ENCODE measurements around the gene HAGH.

Gene HAGH

DNA sequence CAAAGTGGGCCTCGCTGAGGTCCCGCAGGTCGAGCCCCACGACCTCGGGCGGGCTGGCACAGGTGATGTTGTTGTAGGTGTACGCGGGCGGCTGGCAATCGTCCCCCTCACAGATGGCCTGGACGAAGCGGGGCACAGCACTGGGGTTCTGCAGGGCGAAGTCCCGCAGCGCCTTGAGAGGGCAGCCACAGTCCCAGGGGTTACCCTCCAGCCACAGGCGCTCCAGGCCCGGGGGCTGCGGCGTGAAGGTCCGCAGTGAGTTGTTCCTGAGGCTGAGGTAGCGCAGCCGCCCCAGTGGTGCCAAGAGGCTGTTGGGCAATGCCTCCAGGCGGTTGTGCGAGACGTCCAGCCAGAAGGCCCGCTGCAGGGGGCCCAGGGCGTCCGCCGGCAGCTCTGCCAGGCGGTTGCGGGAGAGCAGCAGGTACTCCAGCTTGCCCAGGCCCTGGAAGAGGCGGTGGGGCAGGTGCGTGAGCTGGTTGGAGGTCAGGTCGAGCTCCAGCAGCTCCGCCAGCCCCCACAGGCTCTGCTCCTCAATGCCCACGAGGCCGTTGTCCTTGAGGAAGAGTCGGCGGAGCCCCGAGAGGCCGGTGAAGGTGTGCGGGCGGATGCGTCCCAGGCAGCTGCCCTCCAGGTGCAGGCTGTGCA, 35.9 kb downstream of the HAGH start:
- peak; percentile 63 for DNase-seq (ENCODE audit: low spot score)
- H3K36me3 ChIP-seq (ENCODE audit: low read depth): peaks cover 25% of the 10 kb centered on the region
- no peak for TF ChIP-seq CTCF (IDR thresholded peaks at IDR 0.05; ENCODE audit: poor library complexity, severe bottlenecking)
- H3K27me3 ChIP-seq (ENCODE audit: insufficient read depth, poor library complexity, severe bottlenecking): no peaks in the 10 kb centered on the region
- no peaks in the 10 kb centered on the region for H3K4me1 ChIP-seq (ENCODE audit: insufficient read depth, poor library complexity, severe bottlenecking)
- H3K9me3 ChIP-seq (ENCODE audit: severe bottlenecking): no peaks in the 10 kb centered on the region
- no peak for ATAC-seq (ENCODE audit: low read depth)
- H3K4me3 ChIP-seq (ENCODE audit: severe bottlenecking): no peak overlapping the region
- H3K27ac ChIP-seq (ENCODE audit: poor library complexity, severe bottlenecking): no peak overlapping the region

DNA sequence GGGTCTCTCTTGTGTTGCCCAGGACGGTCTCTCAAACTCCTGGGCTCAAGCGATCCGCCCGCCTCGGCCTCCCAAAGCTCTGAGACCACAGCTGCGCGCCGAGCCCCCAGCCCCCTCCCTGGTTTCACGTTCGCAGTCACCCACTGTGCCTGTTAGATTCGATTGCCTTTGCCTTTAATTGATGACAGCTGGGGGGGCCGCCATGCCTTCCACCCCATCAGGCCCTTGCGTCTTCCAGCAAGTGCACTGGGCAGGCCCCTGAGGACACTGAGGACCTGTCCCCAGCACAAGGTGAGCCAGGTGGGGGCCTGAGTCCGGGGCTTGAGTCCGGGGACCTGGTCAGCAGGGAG, 36.4 kb downstream of the HAGH start:
- Histone ChIP-seq H3K27ac (ENCODE audit: poor library complexity, severe bottlenecking) (no peak overlapping the region), H3K27me3 (ENCODE audit: insufficient read depth, poor library complexity, severe bottlenecking) (no peaks in the 10 kb centered on the region), H3K9me3 (ENCODE audit: severe bottlenecking) (no peaks in the 10 kb centered on the region), H3K4me1 (ENCODE audit: insufficient read depth, poor library complexity, severe bottlenecking) (no peaks in the 10 kb centered on the region), H3K4me3 (ENCODE audit: severe bottlenecking) (no peak overlapping the region), H3K36me3 (ENCODE audit: low read depth) (peaks cover 26% of the 10 kb centered on the region)
- TF ChIP-seq CTCF (IDR thresholded peaks at IDR 0.05; ENCODE audit: poor library complexity, severe bottlenecking): no peak
- ATAC-seq (ENCODE audit: low read depth): no peak
- no peak for DNase-seq (ENCODE audit: low spot score)

DNA sequence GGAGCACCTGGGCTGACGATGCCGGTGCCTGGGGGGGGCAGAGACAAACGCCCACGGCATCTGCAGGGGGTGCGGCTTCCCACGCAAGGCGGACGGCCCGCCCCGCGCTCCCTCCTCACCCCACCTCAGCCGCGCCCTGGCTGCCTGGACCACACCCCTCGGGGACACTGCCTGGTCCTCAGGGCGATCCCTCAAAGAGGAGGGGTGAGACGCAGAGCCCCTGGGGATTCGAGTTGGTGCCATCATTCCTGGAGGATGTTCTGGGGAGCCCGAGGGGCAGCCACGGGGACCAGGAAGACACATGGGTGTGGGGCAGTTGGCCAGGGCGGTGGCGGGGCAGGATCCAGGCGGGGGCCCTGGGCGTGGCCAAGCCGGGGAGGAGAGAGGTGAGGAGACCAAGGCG, 37.0 kb downstream of the HAGH start:
- no peak for TF ChIP-seq CTCF (IDR thresholded peaks at IDR 0.05; ENCODE audit: poor library complexity, severe bottlenecking)
- H3K9me3 ChIP-seq (ENCODE audit: severe bottlenecking): no peaks in the 10 kb centered on the region
- H3K27me3 ChIP-seq (ENCODE audit: insufficient read depth, poor library complexity, severe bottlenecking): no peaks in the 10 kb centered on the region
- no peak overlapping the region for H3K4me3 ChIP-seq (ENCODE audit: severe bottlenecking)
- DNase-seq (ENCODE audit: low spot score): peak; percentile 57
- H3K36me3 ChIP-seq (ENCODE audit: low read depth): peaks cover 31% of the 10 kb centered on the region
- no peaks in the 10 kb centered on the region for H3K4me1 ChIP-seq (ENCODE audit: insufficient read depth, poor library complexity, severe bottlenecking)
- no peak for ATAC-seq (ENCODE audit: low read depth)
- no peak overlapping the region for H3K27ac ChIP-seq (ENCODE audit: poor library complexity, severe bottlenecking)

DNA sequence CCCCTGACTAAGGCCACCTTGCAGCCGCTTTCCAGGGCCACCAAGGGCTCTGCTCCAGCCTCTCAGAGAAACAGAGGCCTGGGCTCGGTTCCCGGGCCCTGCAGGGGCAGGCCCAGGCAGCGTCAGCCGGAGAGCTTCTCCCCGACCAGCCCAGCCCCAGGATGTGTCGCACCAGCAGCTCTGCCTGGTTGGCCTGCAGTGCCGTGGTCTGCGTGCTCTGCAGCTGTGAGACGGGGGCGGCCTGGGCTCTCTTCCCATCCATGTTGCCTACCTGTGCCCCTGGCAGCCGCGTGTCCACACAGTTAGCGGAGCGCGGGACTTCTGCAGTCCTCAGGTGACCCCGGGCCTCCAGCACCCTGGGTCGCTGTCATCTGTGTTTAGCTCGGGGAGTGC, 37.9 kb downstream of the HAGH start:
- Histone ChIP-seq H3K4me1 (ENCODE audit: insufficient read depth, poor library complexity, severe bottlenecking) (peaks cover 6% of the 10 kb centered on the region), H3K27me3 (ENCODE audit: insufficient read depth, poor library complexity, severe bottlenecking) (no peaks in the 10 kb centered on the region), H3K9me3 (ENCODE audit: severe bottlenecking) (no peaks in the 10 kb centered on the region), H3K4me3 (ENCODE audit: severe bottlenecking) (no peak overlapping the region), H3K36me3 (ENCODE audit: low read depth) (peaks cover 37% of the 10 kb centered on the region), H3K27ac (ENCODE audit: poor library complexity, severe bottlenecking) (no peak overlapping the region)
- no peak for TF ChIP-seq CTCF (IDR thresholded peaks at IDR 0.05; ENCODE audit: poor library complexity, severe bottlenecking)
- peak; percentile 64 for DNase-seq (ENCODE audit: low spot score)
- no peak for ATAC-seq (ENCODE audit: low read depth)

DNA sequence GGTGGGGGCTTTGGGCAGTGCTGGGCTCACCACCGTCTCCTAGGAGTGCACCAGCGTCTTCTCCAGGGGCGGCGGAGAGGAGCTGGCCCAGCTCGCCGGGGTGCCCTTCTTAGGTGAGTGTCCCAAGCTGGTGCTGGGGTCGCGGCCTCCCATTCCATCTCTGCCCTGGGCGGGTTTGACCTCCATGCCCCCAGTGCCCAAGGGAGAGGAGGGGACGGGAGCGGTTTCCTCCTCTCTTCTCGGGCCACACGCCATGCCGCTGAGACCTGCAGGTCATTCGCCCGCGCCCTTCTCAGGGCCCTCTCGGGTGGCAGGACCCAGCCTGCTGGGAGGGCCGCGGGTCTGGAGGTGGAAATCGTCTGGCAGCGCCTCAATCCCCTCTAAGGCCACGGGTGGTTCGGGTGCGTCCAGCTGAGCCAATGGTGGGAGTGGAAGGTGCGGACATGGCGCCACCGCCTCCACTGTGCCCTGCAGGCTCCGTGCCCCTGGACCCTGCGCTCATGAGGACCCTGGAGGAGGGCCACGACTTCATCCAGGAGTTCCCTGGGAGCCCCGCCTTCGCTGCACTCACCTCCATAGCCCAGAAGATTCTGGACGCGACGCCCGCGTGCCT, 38.4 kb downstream of the HAGH start:
- peaks cover 37% of the 10 kb centered on the region for H3K36me3 ChIP-seq (ENCODE audit: low read depth)
- no peaks in the 10 kb centered on the region for H3K27me3 ChIP-seq (ENCODE audit: insufficient read depth, poor library complexity, severe bottlenecking)
- no peaks in the 10 kb centered on the region for H3K9me3 ChIP-seq (ENCODE audit: severe bottlenecking)
- H3K4me3 ChIP-seq (ENCODE audit: severe bottlenecking): no peak overlapping the region
- ATAC-seq (ENCODE audit: low read depth) (no peak), DNase-seq (ENCODE audit: low spot score) (peak; percentile 63)
- H3K4me1 ChIP-seq (ENCODE audit: insufficient read depth, poor library complexity, severe bottlenecking): peaks cover 6% of the 10 kb centered on the region
- TF ChIP-seq CTCF (IDR thresholded peaks at IDR 0.05; ENCODE audit: poor library complexity, severe bottlenecking): no peak
- H3K27ac ChIP-seq (ENCODE audit: poor library complexity, severe bottlenecking): no peak overlapping the region

Data from RWPE2 (cell line).